Hepatocyte (in vitro differentiated cells): ENCODE measurements around the gene HIVEP1.

Experiments
- EZH2 ChIP-seq: fragments of 200-600 bp; sonication (generic); IDR thresholded peaks from 2 replicates; pipeline ENCODE4 v1.6.1; 2016; ENCODE audit warnings: antibody characterized with exemption, mild to moderate bottlenecking, borderline replicate concordance
- EZH2phosphoT487 ChIP-seq: fragments of 200-600 bp; sonication (generic); IDR thresholded peaks from one replicate; pipeline ENCODE4 v1.6.1; 2018; ENCODE audit warnings: antibody characterized with exemption, mild to moderate bottlenecking, low read depth, moderate library complexity; ENCODE audit not compliant: unreplicated experiment, severe bottlenecking
- TF ChIP-seq, protein P1 (sequence below): fragments of 200-600 bp; sonication (generic); IDR thresholded peaks from 2 replicates; pipeline ENCODE4 v1.5.1; 2016; ENCODE audit warnings: antibody characterized with exemption, mild to moderate bottlenecking; ENCODE audit not compliant: poor library complexity

DNA sequence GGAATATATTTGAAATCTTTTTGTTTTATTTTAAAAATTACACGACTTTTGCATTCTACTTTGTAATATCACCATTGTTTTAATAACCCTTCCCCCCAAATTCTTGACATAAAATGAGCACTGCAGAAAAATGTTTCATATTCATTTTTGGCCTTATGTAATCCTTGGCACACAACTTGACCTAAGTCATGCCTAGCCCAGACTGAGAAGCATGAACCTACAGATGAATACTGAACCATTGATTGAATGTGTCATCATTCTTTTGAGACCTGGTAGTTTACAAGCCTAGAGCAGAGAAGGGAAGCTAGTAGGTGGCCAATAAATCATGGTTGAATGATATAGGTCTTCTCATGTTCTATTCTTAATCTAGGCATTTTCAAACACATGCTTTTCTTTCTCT is 188.6 kb downstream of the HIVEP1 start:
- TF ChIP-seq, protein P1, sequence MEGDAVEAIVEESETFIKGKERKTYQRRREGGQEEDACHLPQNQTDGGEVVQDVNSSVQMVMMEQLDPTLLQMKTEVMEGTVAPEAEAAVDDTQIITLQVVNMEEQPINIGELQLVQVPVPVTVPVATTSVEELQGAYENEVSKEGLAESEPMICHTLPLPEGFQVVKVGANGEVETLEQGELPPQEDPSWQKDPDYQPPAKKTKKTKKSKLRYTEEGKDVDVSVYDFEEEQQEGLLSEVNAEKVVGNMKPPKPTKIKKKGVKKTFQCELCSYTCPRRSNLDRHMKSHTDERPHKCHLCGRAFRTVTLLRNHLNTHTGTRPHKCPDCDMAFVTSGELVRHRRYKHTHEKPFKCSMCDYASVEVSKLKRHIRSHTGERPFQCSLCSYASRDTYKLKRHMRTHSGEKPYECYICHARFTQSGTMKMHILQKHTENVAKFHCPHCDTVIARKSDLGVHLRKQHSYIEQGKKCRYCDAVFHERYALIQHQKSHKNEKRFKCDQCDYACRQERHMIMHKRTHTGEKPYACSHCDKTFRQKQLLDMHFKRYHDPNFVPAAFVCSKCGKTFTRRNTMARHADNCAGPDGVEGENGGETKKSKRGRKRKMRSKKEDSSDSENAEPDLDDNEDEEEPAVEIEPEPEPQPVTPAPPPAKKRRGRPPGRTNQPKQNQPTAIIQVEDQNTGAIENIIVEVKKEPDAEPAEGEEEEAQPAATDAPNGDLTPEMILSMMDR, result no peak
- TF ChIP-seq EZH2 (no peak), EZH2phosphoT487 (no peak)
